PC-3 (cell line): ENCODE results near the gene FRAT1.

Experiments
- EZH2 ChIP-seq: fragments of 300-600 bp; sonication (generic); IDR thresholded peaks from one replicate; pipeline ENCODE4 v1.6.1; 2017; ENCODE audit warnings: antibody characterized with exemption, mild to moderate bottlenecking, low read length; ENCODE audit not compliant: unreplicated experiment
- TF ChIP-seq, protein P1 (sequence below): fragments of 300-600 bp; sonication (generic); conservative IDR thresholded peaks from 2 replicates; pipeline ENCODE4 v1.5.1; 2017; ENCODE audit warnings: antibody characterized with exemption, low read depth, mild to moderate bottlenecking, low read length

DNA sequence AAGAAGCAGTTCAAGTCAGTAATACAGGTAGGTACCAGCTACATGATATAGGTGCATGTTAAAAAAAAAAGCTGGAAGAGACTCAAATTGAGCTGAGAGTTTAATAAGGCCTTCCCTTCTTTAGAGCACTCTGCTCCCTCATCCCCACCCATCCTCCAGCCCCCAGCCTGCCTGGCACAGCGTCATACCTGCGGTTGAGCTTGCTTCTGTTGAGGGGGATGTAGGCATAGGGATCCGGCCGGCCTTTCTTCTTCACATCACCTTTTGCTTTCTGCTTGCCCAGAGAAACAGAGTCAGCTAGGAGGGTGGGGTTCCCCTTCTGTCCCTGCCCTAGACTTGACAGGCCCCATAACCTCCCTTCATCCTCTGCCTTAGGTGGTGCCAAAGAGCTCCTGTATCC, 39.3 kb downstream of the FRAT1 start:
- TF ChIP-seq, protein P1, sequence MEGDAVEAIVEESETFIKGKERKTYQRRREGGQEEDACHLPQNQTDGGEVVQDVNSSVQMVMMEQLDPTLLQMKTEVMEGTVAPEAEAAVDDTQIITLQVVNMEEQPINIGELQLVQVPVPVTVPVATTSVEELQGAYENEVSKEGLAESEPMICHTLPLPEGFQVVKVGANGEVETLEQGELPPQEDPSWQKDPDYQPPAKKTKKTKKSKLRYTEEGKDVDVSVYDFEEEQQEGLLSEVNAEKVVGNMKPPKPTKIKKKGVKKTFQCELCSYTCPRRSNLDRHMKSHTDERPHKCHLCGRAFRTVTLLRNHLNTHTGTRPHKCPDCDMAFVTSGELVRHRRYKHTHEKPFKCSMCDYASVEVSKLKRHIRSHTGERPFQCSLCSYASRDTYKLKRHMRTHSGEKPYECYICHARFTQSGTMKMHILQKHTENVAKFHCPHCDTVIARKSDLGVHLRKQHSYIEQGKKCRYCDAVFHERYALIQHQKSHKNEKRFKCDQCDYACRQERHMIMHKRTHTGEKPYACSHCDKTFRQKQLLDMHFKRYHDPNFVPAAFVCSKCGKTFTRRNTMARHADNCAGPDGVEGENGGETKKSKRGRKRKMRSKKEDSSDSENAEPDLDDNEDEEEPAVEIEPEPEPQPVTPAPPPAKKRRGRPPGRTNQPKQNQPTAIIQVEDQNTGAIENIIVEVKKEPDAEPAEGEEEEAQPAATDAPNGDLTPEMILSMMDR = no peak
- no peak for TF ChIP-seq EZH2
